Measurements from ENCODE around the gene SSC4D. TPM values are rescaled to one million over a fixed set of nuclear protein-coding genes. Genes with fewer than 3 reads are reported as not detected.

SSC4D gene
- total and polyA plus RNA-seq, 2 experiments from 2014 or later = 4.9 to 11.4 TPM

- TF ChIP-seq ZNF462 (CRISPR knock-in tag; IDR thresholded peaks at IDR 0.05) (no peak), EZH2phosphoT487 (IDR thresholded peaks at IDR 0.05; ENCODE audit: unreplicated experiment) (no peak), REST (IDR thresholded peaks at IDR 0.05; ENCODE audit: unreplicated experiment) (no peak), CREB1 (CRISPR knock-in tag; IDR thresholded peaks at IDR 0.05; ENCODE audit: low read depth) (no peak)
Measured at GRCh38 chr7:76358011-76358480, 51.5 kb downstream of the SSC4D start (continued).

- no peaks in the 10 kb centered on the region for H3K27me3 ChIP-seq (ENCODE audit: insufficient read depth)
- H3K4me2 ChIP-seq = peak overlapping the region; percentile 82
- peak overlapping the region; percentile 99 for H3K4me3 ChIP-seq
- H3K4me3 Mint-ChIP-seq = peak overlapping the region; percentile 94
- no peak for DNase-seq (ENCODE audit: low spot score)
- peaks cover 3% of the 10 kb centered on the region; the same call in 1 of the 2 replicates for H3F3A ChIP-seq (replicated peaks; ENCODE audit: low read depth)
- H2AFZ ChIP-seq = no peak overlapping the region
- peaks cover 41% of the 10 kb centered on the region for H3K4me1 ChIP-seq (ENCODE audit: insufficient read depth)
- TF ChIP-seq STAT1 (IDR thresholded peaks at IDR 0.05; ENCODE audit: unreplicated experiment) = no peak
- TF ChIP-seq, protein P1, sequence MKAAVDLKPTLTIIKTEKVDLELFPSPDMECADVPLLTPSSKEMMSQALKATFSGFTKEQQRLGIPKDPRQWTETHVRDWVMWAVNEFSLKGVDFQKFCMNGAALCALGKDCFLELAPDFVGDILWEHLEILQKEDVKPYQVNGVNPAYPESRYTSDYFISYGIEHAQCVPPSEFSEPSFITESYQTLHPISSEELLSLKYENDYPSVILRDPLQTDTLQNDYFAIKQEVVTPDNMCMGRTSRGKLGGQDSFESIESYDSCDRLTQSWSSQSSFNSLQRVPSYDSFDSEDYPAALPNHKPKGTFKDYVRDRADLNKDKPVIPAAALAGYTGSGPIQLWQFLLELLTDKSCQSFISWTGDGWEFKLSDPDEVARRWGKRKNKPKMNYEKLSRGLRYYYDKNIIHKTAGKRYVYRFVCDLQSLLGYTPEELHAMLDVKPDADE (IDR thresholded peaks at IDR 0.05) = no peak
- no peak for TF ChIP-seq CTCF (conservative IDR thresholded peaks at IDR 0.05; ENCODE audit: low read depth in 2 of 2)
- no peak for TF ChIP-seq EZH2phosphoT487 (IDR thresholded peaks at IDR 0.05; ENCODE audit: unreplicated experiment)
- no peak for TF ChIP-seq NANOG (IDR thresholded peaks at IDR 0.05; ENCODE audit: borderline replicate concordance)
- TF ChIP-seq ZNF114 (CRISPR knock-in tag; IDR thresholded peaks at IDR 0.05) = no peak
- H3K36me3 Mint-ChIP-seq (ENCODE audit: low read depth) = peaks cover 55% of the 10 kb centered on the region
- H4K20me1 ChIP-seq (replicated peaks; ENCODE audit: insufficient read depth) = peaks cover 54% of the 10 kb centered on the region
- H3K79me2 ChIP-seq (replicated peaks; ENCODE audit: insufficient read depth) = peaks cover 62% of the 10 kb centered on the region
- no peaks in the 10 kb centered on the region for H3K9me2 ChIP-seq (ENCODE audit: insufficient read depth)
- ATAC-seq = no peak
- H3K27ac ChIP-seq (ENCODE audit: low read depth) = peak overlapping the region; percentile 93
- H3K36me3 ChIP-seq (ENCODE audit: insufficient read depth) = peaks cover 21% of the 10 kb centered on the region
- peak overlapping the region; percentile 98 for H3K27ac Mint-ChIP-seq
- peaks cover 14% of the 10 kb centered on the region for H3K27me3 Mint-ChIP-seq (ENCODE audit: insufficient read depth, low read depth, poor library complexity)
- peaks cover 33% of the 10 kb centered on the region for H3K4me1 Mint-ChIP-seq
- H3K9me3 Mint-ChIP-seq = no peaks in the 10 kb centered on the region; the same call in 2 of the 3 replicates
Measured at GRCh38 chr7:76357475-76358010, 52.0 kb downstream of the SSC4D start.
